A549 (cell line): ENCODE data around the gene MARF1. TPM values are rescaled to one million over a fixed set of nuclear protein-coding genes. Genes with fewer than 3 reads are reported as not detected.

Experiments
- ATAC-seq, 2 experiments: fragments of 200-7000 bp in 1 of 2; fragments of >200 bp in 1 of 2; cut with Nextera tagmentation in 1 of 2; cut with Tn5 transposase in 1 of 2; 3 replicates each; pipeline versions ENCODE4 v1.8.0 to v1.9.1; 2018 to 2020; ENCODE audit warnings: mild to moderate bottlenecking in 1 of 2, moderate library complexity in 1 of 2
- CTCF ChIA-PET: fragments of 300-600 bp; sonication (Branson Sonifier 250); formaldehyde crosslinking; extraction: SDS; loops from one replicate; lab custom pipeline; 2021; ENCODE audit warnings: antibody characterized with exemption, inconsistent platforms; lab: Yijun Ruan, JAX
- POLR2A ChIA-PET: fragments of 350-600 bp; formaldehyde crosslinking; extraction: SDS; loops from one replicate; lab custom pipeline; 2021; ENCODE audit warnings: antibody characterized with exemption, inconsistent platforms; lab: Yijun Ruan, JAX
- DNase-seq, 2 experiments: peaks; one replicate each; pipeline versions ENCODE4 v3.0.0 to v3.0.0-alpha.2; 2011 to 2016; ENCODE audit warnings: low read depth in 1 of 2, low spot score in 1 of 2
- FAIRE-seq: peaks from 2 replicates; lab custom pipeline; 2011; peaks lifted over from hg19 to GRCh38; lab: Jason Lieb, UNC
- H3K27ac ChIP-seq, 2 experiments: fragments of >200 bp; sonication (Bioruptor Twin); formaldehyde crosslinking; 3 replicates each; pipeline ENCODE4 v1.5.1; 2016 to 2017
- H3K4me1 ChIP-seq: fragments of >200 bp; sonication (Bioruptor Twin); formaldehyde crosslinking; 3 replicates; pipeline ENCODE4 v1.6.1; 2016
- H3K4me2 ChIP-seq: fragments of >200 bp; sonication (Bioruptor Twin); formaldehyde crosslinking; 3 replicates; pipeline ENCODE4 v1.6.1; 2016
- H3K4me3 ChIP-seq: fragments of >200 bp; sonication (Bioruptor Twin); formaldehyde crosslinking; 3 replicates; pipeline ENCODE4 v1.5.1; 2016
- H3K9me3 ChIP-seq: fragments of >200 bp; sonication (Bioruptor Twin); formaldehyde crosslinking; 3 replicates; pipeline ENCODE4 v1.6.1; 2016
- ATOH8 ChIP-seq: fragments of 250-450 bp; sonication (Bioruptor Pico); IDR thresholded peaks from 2 replicates; pipeline ENCODE4 v1.5.0; 2020; ENCODE audit warnings: low read depth, mild to moderate bottlenecking, moderate library complexity
- EHF ChIP-seq: fragments of 250-450 bp; sonication (Bioruptor Pico); IDR thresholded peaks from 2 replicates; pipeline ENCODE4 v1.5.0; 2020; ENCODE audit warnings: mild to moderate bottlenecking
- EHMT2 ChIP-seq: fragments of 200-600 bp; sonication (generic); IDR thresholded peaks from 2 replicates; pipeline ENCODE4 v1.6.1; 2016; ENCODE audit warnings: antibody characterized with exemption, low read depth, mild to moderate bottlenecking, moderate library complexity
- ELK1 ChIP-seq: fragments of 150-350 bp; IDR thresholded peaks from 2 replicates; pipeline ENCODE4 v1.6.1; 2014; ENCODE audit warnings: low read depth, mild to moderate bottlenecking, low read length
- ESRRA ChIP-seq: fragments of 150-350 bp; IDR thresholded peaks from 2 replicates; pipeline ENCODE4 v1.6.1; 2014; ENCODE audit warnings: mild to moderate bottlenecking, low read length, borderline replicate concordance
- FOSL2 ChIP-seq, 2 experiments: fragments of 450-650 bp in 1 of 2; fragments of >200 bp in 1 of 2; sonication (Bioruptor Twin) in 1 of 2; formaldehyde crosslinking; IDR thresholded peaks; 2 replicates each; pipeline versions ENCODE4 v1.5.0 to v1.6.1; 2016 to 2020; ENCODE audit warnings: mild to moderate bottlenecking in 1 of 2, moderate library complexity in 1 of 2
- FOXS1 ChIP-seq: fragments of 250-450 bp; sonication (Bioruptor Pico); IDR thresholded peaks from 2 replicates; pipeline ENCODE4 v1.5.0; 2020; ENCODE audit warnings: mild to moderate bottlenecking, moderate library complexity
- GATA3 ChIP-seq: IDR thresholded peaks from 2 replicates; pipeline ENCODE4 v1.6.1; 2012; ENCODE audit warnings: borderline replicate concordance
- HEYL ChIP-seq: fragments of 250-450 bp; sonication (Bioruptor Pico); IDR thresholded peaks from 2 replicates; pipeline ENCODE4 v1.8.0; 2021; ENCODE audit warnings: mild to moderate bottlenecking, moderate library complexity
- HMGXB4 ChIP-seq: fragments of 250-450 bp; sonication (Bioruptor Pico); IDR thresholded peaks from 2 replicates; pipeline ENCODE4 v1.5.0; 2021; ENCODE audit warnings: mild to moderate bottlenecking, moderate library complexity, borderline replicate concordance
- HOXA7 ChIP-seq: fragments of 250-450 bp; sonication (Bioruptor Pico); IDR thresholded peaks from 2 replicates; pipeline ENCODE4 v1.5.0; 2020; ENCODE audit warnings: mild to moderate bottlenecking, moderate library complexity
- MAFK ChIP-seq: fragments of 450-650 bp; IDR thresholded peaks from 2 replicates; pipeline ENCODE4 v1.6.1; 2014; ENCODE audit not compliant: partially characterized antibody
- PHF8 ChIP-seq: fragments of 200-600 bp; sonication (generic); IDR thresholded peaks from 2 replicates; pipeline ENCODE4 v1.6.1; 2016; ENCODE audit warnings: low read depth, mild to moderate bottlenecking, antibody characterized with exemption, moderate library complexity, borderline replicate concordance
- POLR2AphosphoS2 ChIP-seq: conservative IDR thresholded peaks from 2 replicates; pipeline ENCODE4 v1.6.1; 2012; ENCODE audit warnings: low read length, improper control_type of control experiment, inconsistent platforms
- RAD21 ChIP-seq, 2 experiments: fragments of >200 bp in 1 of 2; sonication (Bioruptor Twin) in 1 of 2; formaldehyde crosslinking in 1 of 2; IDR thresholded peaks in 1 of 2; conservative IDR thresholded peaks in 1 of 2; 2 replicates in 1 of 2; 3 replicates in 1 of 2; pipeline ENCODE4 v1.6.1; 2012 to 2018; ENCODE audit warnings: inconsistent platforms in 1 of 2
- RFX5 ChIP-seq: fragments of 450-650 bp; IDR thresholded peaks from 2 replicates; pipeline ENCODE4 v1.7.1; 2014; ENCODE audit warnings: antibody characterized with exemption, mild to moderate bottlenecking, moderate library complexity
- ZFP36 ChIP-seq: fragments of 450-650 bp; IDR thresholded peaks from 2 replicates; pipeline ENCODE4 v1.6.1; 2014; ENCODE audit warnings: borderline replicate concordance; ENCODE audit not compliant: partially characterized antibody
- ZSCAN20 ChIP-seq: fragments of 250-450 bp; sonication (Bioruptor Pico); IDR thresholded peaks from 2 replicates; pipeline ENCODE4 v1.8.0; 2022; ENCODE audit warnings: mild to moderate bottlenecking, moderate library complexity
- WGBS: methylation state at CpG from one replicate; pipeline ENCODE4 v1.1.6; 2017; ENCODE audit errors: missing lambda C conversion rate; 5-methylcytosine and 5-hydroxymethylcytosine counted together
- polyA plus RNA-seq, 4 experiments: library from polyadenylated mRNA; depleted of rRNA in 3 of 4; stranded (reverse); fragments of >200 nt; fragmentation: RNase III in 1 of 4; extraction: RNeasy Plus Mini Kit Qiagen cat#74134 plus additional on column Dnase treatment in 1 of 4; gene quantifications; 2 replicates in 3 of 4; 3 replicates in 1 of 4; pipeline ENCODE4 v1.2.3, GENCODE V29; 2011 to 2017
- TF ChIP-seq, protein P1 (sequence below): IDR thresholded peaks from 2 replicates; pipeline ENCODE4 v1.6.1; 2012

Gene MARF1
- polyA plus RNA-seq, 2 of the 4 experiments (the other 2 are of a cell fraction) = 11.6 to 28.2 TPM

GRCh38 chr16:15593235-15593634, 49.7 kb downstream of the MARF1 start:
- Histone ChIP-seq H3K9me3 (no peaks in the 10 kb centered on the region), H3K4me3 (no peak overlapping the region), H3K4me2 (no peak overlapping the region), H3K4me1 (peaks cover 39% of the 10 kb centered on the region), H3K27ac (peak overlapping the region; percentile 92 to 93; a peak in 4 of 6 replicates)
- no peak for TF ChIP-seq ZFP36
- TF ChIP-seq HOXA7 = no peak
- TF ChIP-seq HMGXB4 (CRISPR knock-in tag) = no peak
- no peak for TF ChIP-seq MAFK
- no peak for TF ChIP-seq RFX5
- no peak for TF ChIP-seq ELK1
- no peak for TF ChIP-seq EHMT2
- no peak for TF ChIP-seq FOSL2 (IDR thresholded peaks at IDR 0.05)
- TF ChIP-seq FOSL2 (CRISPR knock-in tag; IDR thresholded peaks at IDR 0.05) = no peak
- TF ChIP-seq FOXS1 (CRISPR knock-in tag) = no peak
- TF ChIP-seq HEYL (CRISPR knock-in tag) = no peak
- TF ChIP-seq ATOH8 (CRISPR knock-in tag) = no peak
- TF ChIP-seq EHF = no peak
- no peak for TF ChIP-seq ZSCAN20 (CRISPR knock-in tag)
- no peak for TF ChIP-seq RAD21 (conservative IDR thresholded peaks at IDR 0.05 in 1 of 2, IDR thresholded peaks at IDR 0.05 in 1 of 2)
- TF ChIP-seq GATA3 = no peak
- no peak for TF ChIP-seq PHF8
- no peak for TF ChIP-seq ESRRA
- TF ChIP-seq POLR2AphosphoS2 = no peak
- DNase-seq = no peak
- CTCF ChIA-PET = no interaction called here
- FAIRE-seq = no peak
- no peak for ATAC-seq
- POLR2A ChIA-PET = no interaction called here
- WGBS = 89% methylated on average over 9 of the region's 9 CpGs

- ATAC-seq (no peak), FAIRE-seq (no peak), DNase-seq (no peak)
- no peaks in the 10 kb centered on the region; the same call in 2 of the 3 replicates for H3K9me3 ChIP-seq
- H3K27ac ChIP-seq = peak overlapping the region; percentile 92 to 93
- peaks cover 39% of the 10 kb centered on the region for H3K4me1 ChIP-seq
- WGBS = 90% methylated on average over 9 of the region's 9 CpGs
- TF ChIP-seq HOXA7 (no peak), POLR2AphosphoS2 (no peak), FOSL2 (IDR thresholded peaks at IDR 0.05) (no peak), FOSL2 (CRISPR knock-in tag; IDR thresholded peaks at IDR 0.05) (no peak)
- TF ChIP-seq, protein P1, sequence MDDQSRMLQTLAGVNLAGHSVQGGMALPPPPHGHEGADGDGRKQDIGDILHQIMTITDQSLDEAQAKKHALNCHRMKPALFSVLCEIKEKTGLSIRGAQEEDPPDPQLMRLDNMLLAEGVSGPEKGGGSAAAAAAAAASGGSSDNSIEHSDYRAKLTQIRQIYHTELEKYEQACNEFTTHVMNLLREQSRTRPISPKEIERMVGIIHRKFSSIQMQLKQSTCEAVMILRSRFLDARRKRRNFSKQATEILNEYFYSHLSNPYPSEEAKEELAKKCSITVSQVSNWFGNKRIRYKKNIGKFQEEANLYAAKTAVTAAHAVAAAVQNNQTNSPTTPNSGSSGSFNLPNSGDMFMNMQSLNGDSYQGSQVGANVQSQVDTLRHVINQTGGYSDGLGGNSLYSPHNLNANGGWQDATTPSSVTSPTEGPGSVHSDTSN = no peak
- TF ChIP-seq, all 56 proteins: peak for 0
- CTCF ChIA-PET = interaction anchor here (2.6 kb wide), 1 partner anchor 41 kb away, joined by 8 read pairs; no protein-coding TSS in a partner anchor
- Histone ChIP-seq H3K4me2 (peak overlapping the region; percentile 19; the same call in 2 of the 3 replicates), H3K4me3 (no peak overlapping the region)
- POLR2A ChIA-PET = interaction anchor here (0.7 kb wide), 1 partner anchor 15 kb away, joined by 3 read pairs; no protein-coding TSS in a partner anchor
Observed at GRCh38 chr16:15592324-15592723, 50.6 kb downstream of the MARF1 start.
